ACC112 (cell line): ENCODE data around the gene MARVELD1.
"Not testable (repeated sequence)": the region's sequence is repeated elsewhere in the genome, so short reads cannot be mapped to it uniquely, and the experiment has no call there.

Experiments used
- H2AFZ ChIP-seq: fragments of 200-600 bp; sonication (generic); one replicate; pipeline ENCODE4 v1.6.0; 2017; ENCODE audit warnings: antibody characterized with exemption, low read length; ENCODE audit not compliant: unreplicated experiment
- H3K27ac ChIP-seq: fragments of 200-600 bp; sonication (generic); 2 replicates; pipeline ENCODE4 v1.5.1; 2014; ENCODE audit warnings: low read depth, mild to moderate bottlenecking, antibody characterized with exemption, low read length, moderate library complexity
- H3K27me3 ChIP-seq: fragments of 200-600 bp; sonication (generic); 2 replicates; pipeline ENCODE4 v1.6.1; 2014; ENCODE audit warnings: mild to moderate bottlenecking, antibody characterized with exemption, low read length, moderate library complexity, mixed read lengths; ENCODE audit not compliant: insufficient read depth
- H3K36me3 ChIP-seq: fragments of 200-600 bp; sonication (generic); 2 replicates; pipeline ENCODE4 v1.6.1; 2016; ENCODE audit warnings: mild to moderate bottlenecking, antibody characterized with exemption, low read length, moderate library complexity, mixed read lengths; ENCODE audit not compliant: insufficient read depth
- H3K4me1 ChIP-seq: fragments of 200-600 bp; sonication (generic); one replicate; pipeline ENCODE4 v1.6.1; 2016; ENCODE audit warnings: low read length, mixed read lengths; ENCODE audit not compliant: insufficient read depth, unreplicated experiment, control insufficient read depth
- H3K4me3 ChIP-seq: fragments of 200-600 bp; sonication (generic); 2 replicates; pipeline ENCODE4 v1.5.1; 2014; ENCODE audit warnings: mild to moderate bottlenecking, low read depth, low read length
- H3K79me2 ChIP-seq: fragments of 200-600 bp; sonication (generic); one replicate; pipeline ENCODE4 v1.6.0; 2016; ENCODE audit warnings: low read length; ENCODE audit not compliant: control insufficient read depth, unreplicated experiment, insufficient read depth

Gene MARVELD1

DNA sequence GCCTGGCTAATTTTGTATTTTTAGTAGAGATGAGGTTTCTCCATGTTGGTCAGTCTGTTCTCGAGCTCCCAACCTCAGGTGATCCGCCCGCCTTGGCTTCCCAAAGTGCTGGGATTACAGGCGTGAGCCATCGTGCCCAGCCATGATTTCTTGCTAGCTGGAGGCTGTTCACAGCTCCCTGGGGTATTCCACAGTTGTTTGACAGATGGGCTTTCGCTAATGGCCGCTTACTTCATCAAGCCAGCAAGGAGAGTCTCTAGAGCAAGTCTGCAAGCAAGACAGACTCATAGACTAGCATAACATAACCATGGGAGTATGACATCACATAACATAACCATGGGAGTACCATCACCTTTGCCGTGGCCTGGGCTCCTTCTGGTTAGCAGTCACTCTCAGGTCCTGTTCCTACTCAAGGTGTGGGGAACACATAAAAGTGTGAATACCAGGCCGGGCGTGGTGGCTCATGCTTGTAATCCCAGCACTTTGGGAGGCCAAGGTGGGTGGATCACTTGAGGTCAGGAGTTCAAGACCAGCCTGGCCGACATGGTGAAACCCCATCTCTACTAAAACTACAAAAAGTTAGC is 15.4 kb upstream of the MARVELD1 start:
- not testable (repeated sequence) for H3K4me3 ChIP-seq, H2AFZ ChIP-seq, H3K36me3 ChIP-seq, H3K27ac ChIP-seq, H3K79me2 ChIP-seq, H3K27me3 ChIP-seq, H3K4me1 ChIP-seq

DNA sequence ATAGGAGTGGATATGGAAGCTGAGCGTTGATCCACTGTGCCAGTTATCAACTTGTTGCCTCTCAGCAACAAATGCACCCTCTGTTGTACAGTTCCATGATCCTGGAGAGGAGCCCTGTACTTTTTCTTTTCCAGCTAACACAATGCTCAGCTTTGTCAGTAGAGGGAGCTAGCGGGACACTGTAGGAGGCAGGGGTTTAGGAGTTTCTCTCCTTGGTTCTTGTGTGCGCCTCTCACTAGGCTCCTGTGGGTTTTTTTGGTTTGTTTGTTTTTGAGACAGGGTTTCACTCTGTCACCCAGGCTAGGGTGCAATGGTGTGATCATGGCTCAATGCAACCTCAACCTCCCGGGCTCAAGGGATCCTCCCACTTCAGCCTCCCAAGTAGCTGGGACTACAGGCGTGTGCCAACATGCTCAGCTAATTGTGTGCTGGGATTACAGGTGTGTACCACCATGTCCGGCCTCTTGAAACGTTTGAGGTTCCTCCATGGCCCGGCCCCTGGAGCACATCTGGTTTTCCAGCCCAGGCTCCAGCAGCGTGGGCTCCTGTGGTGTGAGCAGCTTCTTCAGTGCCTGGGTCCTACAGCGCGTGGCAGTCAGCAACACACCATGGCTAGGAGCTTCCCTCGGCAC is 12.0 kb upstream of the MARVELD1 start:
- no peak overlapping the region for H2AFZ ChIP-seq
- H3K27ac ChIP-seq = no peak overlapping the region
- H3K4me3 ChIP-seq = no peak overlapping the region
- H3K4me1 ChIP-seq = no peaks in the 10 kb centered on the region
- no peaks in the 10 kb centered on the region for H3K36me3 ChIP-seq
- no peaks in the 10 kb centered on the region for H3K27me3 ChIP-seq
- no peaks in the 10 kb centered on the region for H3K79me2 ChIP-seq

DNA sequence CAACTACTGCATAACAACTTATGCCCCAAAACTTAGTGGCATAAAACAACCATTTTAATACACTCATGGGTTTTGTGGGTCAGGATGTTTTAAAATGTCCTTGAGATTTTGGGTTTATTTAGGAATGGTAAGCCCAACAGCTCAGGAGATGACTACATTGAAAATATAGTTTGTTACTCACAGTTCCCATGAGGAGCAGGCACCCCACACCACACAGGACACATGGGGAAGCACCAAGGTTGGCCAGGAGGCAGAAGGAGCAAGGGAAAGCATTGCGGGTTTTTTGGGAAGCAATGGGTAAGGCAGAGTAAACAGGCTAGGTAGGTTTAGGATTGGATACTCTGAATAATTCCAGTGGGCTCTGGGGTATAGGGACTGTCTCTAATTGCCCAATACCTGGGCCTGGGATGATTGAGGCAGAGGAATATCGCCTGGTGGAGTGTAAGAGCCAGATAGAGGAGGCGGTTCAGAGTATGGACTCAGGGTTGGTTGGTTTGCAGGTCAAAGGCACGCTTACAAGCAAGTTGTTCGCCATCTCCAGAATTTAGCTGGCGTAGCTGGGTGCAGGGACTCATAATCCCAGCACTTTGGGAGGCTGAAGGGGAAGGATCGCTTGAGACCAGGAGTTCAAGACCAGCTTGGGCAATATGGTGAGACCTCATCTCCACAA is 10.0 kb upstream of the MARVELD1 start:
- Histone ChIP-seq H3K4me1 (no peaks in the 10 kb centered on the region), H3K4me3 (no peak overlapping the region), H3K36me3 (no peaks in the 10 kb centered on the region), H3K79me2 (no peaks in the 10 kb centered on the region), H3K27me3 (no peaks in the 10 kb centered on the region), H2AFZ (no peak overlapping the region), H3K27ac (no peak overlapping the region)

DNA sequence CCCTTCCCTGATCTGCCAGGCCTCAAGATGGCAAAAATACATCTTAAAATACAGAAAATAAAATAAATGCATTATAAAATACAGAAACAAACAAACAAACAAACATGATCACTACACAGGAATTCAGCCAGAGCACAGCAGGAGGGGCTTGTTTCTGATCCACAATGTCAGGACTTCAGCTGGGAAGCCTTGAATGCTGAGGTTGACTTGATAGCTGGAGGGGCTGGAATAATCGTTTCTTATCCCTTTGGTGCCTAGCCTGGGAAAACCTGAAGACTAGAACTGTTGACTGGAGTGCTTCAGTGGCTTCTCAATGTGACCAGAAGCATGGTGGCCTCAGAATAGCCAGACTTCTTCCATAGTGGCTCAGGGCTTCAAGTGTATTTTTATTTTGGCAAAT is 9.2 kb upstream of the MARVELD1 start:
- Histone ChIP-seq H3K79me2 (no peaks in the 10 kb centered on the region), H3K4me3 (no peak overlapping the region), H3K4me1 (no peaks in the 10 kb centered on the region), H3K27ac (no peak overlapping the region), H3K27me3 (no peaks in the 10 kb centered on the region), H2AFZ (no peak overlapping the region), H3K36me3 (no peaks in the 10 kb centered on the region)

DNA sequence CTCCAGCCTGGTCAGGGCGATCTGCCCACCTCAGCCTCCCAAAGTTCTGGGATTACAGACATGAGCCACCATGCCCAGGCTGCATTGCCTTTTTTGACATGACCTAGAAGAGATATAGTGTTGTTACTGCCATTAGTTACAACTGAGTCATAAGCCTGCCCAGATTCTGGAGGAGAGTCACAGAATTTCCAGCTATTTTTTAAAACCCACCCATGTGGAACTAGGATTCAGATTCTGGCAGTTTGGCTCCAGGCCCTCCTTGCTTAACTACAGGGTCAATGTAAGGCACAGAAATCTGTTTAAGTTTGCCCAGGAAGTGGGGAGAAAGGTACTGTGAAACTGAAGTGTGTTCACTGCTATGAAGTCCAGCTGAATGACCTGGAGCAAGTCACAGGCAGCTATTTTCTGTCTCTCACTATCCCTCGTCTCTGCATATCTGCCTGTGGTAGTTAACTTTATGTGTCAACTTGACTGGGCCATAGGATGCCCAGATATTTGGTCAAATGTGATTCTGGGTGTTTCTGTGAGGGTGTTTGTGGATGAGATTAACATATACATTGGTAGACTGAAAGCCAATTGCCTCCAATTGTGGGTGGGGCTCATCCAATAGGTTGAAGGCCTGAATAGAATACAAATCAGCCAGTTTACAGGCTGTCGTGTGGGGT is 8.4 kb upstream of the MARVELD1 start:
- Histone ChIP-seq H2AFZ (no peak overlapping the region), H3K4me3 (no peak overlapping the region), H3K27me3 (no peaks in the 10 kb centered on the region), H3K27ac (no peak overlapping the region), H3K4me1 (no peaks in the 10 kb centered on the region), H3K36me3 (no peaks in the 10 kb centered on the region), H3K79me2 (no peaks in the 10 kb centered on the region)

DNA sequence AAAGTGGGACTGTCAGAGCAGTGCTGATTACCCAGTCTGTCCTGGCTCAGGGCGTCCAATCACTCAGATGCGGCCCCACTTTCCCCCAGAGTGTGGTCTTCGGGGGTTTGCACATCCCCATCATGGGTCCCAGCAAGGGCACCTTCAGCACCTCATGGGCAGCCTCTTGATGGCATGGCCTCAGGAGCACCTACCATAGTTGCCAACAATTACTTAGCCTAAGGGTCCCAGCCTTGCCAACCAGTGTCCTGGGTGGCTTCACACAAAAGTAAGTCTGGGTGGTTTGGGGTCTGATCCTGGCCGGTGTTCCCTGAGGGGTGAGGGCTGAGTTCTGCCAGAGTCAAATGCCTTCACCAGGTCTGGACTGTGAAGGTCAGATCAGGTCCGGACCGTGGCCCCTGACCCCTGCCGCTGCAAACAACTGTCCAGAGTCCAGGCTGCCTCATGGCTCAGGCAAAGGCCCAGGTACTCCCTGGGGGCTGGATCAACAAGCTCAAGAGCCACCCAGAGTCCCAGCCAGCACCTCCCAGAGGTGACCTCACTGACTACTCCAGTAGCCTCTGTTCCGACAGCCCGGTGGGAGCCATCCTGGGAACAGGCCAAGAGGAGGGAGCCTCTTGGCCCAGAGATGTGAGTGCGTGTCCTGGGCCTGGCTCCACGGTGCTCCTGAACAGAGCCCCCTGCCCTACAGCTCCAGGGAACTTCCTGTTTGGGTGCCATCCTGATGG is 6.2 kb upstream of the MARVELD1 start:
- Histone ChIP-seq H3K27me3 (no peaks in the 10 kb centered on the region), H3K27ac (no peak overlapping the region), H3K36me3 (no peaks in the 10 kb centered on the region), H3K4me3 (no peak overlapping the region), H3K79me2 (no peaks in the 10 kb centered on the region), H3K4me1 (no peaks in the 10 kb centered on the region), H2AFZ (no peak overlapping the region)

DNA sequence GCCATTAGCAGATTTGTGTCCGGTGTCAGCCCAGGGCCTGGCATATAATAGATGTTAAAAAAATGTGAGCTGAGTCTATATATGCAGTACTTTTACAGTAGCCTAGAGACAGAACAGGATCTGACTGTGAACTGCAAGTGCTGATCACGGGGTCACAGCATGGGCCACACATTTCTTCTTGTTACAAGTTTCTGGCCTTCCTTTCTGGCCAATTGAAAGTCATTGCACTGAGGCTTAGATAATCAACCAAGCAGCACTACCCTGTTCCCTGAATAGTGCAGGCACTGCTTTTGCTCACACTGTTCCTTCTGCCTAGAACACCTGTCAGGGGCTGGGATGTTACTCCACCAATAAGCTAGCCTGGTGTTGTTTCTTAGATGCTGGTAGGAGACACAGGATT is 5.4 kb upstream of the MARVELD1 start:
- H3K27me3 ChIP-seq = no peaks in the 10 kb centered on the region
- no peak overlapping the region for H2AFZ ChIP-seq
- H3K79me2 ChIP-seq = no peaks in the 10 kb centered on the region
- no peak overlapping the region for H3K4me3 ChIP-seq
- peaks cover 5% of the 10 kb centered on the region for H3K4me1 ChIP-seq
- H3K36me3 ChIP-seq = no peaks in the 10 kb centered on the region
- no peak overlapping the region for H3K27ac ChIP-seq

DNA sequence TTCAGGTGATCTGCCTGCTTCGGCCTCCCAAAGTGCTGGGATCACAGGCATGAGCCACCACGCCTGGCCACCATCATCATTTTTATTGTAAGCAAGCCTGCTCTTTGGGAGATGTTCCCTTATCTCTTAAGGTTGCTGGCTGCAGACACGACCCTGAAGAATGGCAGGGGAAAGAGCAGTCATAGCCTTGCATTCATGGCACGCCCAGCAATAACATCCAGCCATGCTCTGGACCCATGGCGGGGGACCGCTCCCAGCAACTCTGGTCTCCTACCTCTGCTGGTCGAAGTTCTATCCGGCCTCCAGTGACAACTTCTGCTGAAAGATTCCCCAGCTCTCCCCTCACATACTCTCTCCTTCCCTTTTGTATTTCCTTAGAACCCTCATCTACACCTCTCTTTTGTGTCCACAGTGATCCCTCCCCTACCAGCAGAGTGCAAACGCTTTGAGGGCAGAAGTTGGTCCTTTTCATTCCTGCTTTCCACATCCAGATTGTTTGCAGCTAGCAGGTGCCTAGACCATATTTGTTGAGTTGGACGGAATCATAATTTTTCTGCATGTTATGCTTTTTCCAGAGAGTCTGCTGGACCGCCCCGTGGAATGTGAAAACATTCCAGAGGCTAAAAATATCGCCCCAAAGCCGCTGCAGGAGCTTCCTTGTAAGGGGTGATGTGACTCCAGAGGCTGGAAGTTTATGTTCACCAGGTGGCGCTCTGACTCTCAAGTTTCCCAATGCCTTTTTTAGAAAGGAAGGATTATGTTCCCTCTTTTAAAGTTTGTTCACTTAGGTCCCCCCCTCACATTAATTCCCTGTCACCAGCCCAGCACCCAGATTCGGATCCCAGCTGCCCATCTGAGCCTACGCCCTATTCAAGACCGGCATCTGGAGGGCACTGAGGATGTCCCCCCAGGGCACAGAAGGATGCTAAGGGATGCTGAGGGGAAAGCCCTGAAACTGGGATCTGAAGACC is 4.3 kb upstream of the MARVELD1 start:
- H2AFZ ChIP-seq = no peak overlapping the region
- peaks cover 7% of the 10 kb centered on the region for H3K4me1 ChIP-seq
- no peaks in the 10 kb centered on the region for H3K79me2 ChIP-seq
- no peaks in the 10 kb centered on the region for H3K36me3 ChIP-seq
- no peak overlapping the region for H3K4me3 ChIP-seq
- H3K27me3 ChIP-seq = no peaks in the 10 kb centered on the region
- H3K27ac ChIP-seq = no peak overlapping the region

DNA sequence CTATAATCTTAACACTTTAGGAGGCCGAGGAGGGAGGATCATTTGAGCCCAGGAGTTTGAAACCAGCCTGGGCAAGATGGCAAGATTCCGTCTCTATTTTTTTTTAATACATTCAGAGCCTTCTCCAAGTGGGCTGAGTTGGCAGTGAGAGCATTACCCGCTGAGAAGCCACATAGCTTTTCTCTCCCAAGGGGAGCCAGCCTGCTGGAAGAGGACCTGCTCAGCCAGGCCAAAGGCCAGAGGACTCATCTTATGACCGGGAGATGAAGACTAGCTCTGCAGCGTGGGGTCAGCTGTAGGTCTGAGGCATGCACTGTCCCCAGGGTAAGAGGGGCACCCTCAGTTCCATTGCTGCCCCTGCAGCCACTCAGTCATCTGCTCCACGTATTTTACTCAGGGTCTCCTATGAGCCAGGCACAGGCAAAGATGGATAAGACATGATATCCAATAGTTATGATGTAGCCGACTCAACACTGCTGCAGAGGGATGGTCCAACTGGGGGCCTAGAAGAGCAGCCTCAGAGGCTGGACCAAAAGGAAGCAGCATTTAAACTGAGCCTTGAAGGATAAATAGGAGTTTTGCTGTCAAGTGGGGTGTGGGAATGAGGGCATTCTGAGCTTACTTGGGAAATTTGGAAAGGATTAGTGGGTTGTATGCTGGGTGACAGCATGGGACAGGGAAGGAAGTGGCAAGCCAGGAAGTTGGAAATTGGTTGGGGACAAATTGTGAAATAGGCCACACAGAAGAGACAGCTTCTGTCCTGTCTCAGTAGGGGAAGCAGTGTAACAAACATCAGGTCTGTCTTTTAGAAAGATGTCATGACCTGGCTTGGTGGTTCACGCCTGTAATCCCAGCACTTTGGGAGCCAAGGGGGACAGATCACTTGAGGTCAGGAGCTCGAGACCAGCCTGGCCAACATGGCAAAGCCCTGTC is 1.6 kb upstream of the MARVELD1 start:
- Histone ChIP-seq H3K4me1 (peaks cover 24% of the 10 kb centered on the region), H3K79me2 (peaks cover 25% of the 10 kb centered on the region), H3K27me3 (no peaks in the 10 kb centered on the region), H3K36me3 (peaks cover 6% of the 10 kb centered on the region; the same call in 1 of the 2 replicates), H2AFZ (no peak overlapping the region), H3K27ac (no peak overlapping the region), H3K4me3 (no peak overlapping the region)
